Keratinocyte (primary cell): Measurements from ENCODE around the gene CD274.

Experiments used
- EZH2 ChIP-seq: IDR thresholded peaks from one replicate; pipeline ENCODE4 v1.6.1; 2012; ENCODE audit warnings: inconsistent platforms, mild to moderate bottlenecking, low read length, moderate library complexity
- TF ChIP-seq, protein P1 (sequence below), 3 experiments: IDR thresholded peaks in 1 of 3; conservative IDR thresholded peaks in 1 of 3; optimal IDR thresholded peaks in 1 of 3; 2 replicates in 2 of 3; 3 replicates in 1 of 3; pipeline versions ENCODE3 to v1.5.1; 2011; ENCODE audit warnings: low read length in 3 of 3, mild to moderate bottlenecking in 3 of 3, moderate library complexity in 2 of 3, control low read depth in 1 of 3, inconsistent platforms in 1 of 3; ENCODE audit not compliant: insufficient read depth in 2 of 3; ENCODE audit errors: extremely low read depth in 1 of 3

- TF ChIP-seq, protein P1, sequence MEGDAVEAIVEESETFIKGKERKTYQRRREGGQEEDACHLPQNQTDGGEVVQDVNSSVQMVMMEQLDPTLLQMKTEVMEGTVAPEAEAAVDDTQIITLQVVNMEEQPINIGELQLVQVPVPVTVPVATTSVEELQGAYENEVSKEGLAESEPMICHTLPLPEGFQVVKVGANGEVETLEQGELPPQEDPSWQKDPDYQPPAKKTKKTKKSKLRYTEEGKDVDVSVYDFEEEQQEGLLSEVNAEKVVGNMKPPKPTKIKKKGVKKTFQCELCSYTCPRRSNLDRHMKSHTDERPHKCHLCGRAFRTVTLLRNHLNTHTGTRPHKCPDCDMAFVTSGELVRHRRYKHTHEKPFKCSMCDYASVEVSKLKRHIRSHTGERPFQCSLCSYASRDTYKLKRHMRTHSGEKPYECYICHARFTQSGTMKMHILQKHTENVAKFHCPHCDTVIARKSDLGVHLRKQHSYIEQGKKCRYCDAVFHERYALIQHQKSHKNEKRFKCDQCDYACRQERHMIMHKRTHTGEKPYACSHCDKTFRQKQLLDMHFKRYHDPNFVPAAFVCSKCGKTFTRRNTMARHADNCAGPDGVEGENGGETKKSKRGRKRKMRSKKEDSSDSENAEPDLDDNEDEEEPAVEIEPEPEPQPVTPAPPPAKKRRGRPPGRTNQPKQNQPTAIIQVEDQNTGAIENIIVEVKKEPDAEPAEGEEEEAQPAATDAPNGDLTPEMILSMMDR (optimal IDR thresholded peaks at IDR 0.05 in 1 of 3, IDR thresholded peaks at IDR 0.05 in 1 of 3, conservative IDR thresholded peaks at IDR 0.05 in 1 of 3; ENCODE audit: extremely low read depth in 1 of 3, insufficient read depth in 2 of 3, low read length in 3 of 3), result no peak
- no peak for TF ChIP-seq EZH2
Measured at GRCh38 chr9:5492965-5493678, 42.8 kb downstream of the CD274 start.
